WTC11 (cell line): ENCODE data around the gene BLOC1S5. TPM values are rescaled to one million over a fixed set of nuclear protein-coding genes. Genes with fewer than 3 reads are reported as not detected.

Source experiments
- ATAC-seq: fragments of 200-7000 bp; cut with Tn5 transposase; 2 replicates; pipeline ENCODE4 v1.10.0; 2021; ENCODE audit warnings: mild to moderate bottlenecking, moderate library complexity
- CTCF ChIA-PET: fragments of 300-600 bp; sonication (Branson Sonifier 250); formaldehyde crosslinking; loops from one replicate; lab custom pipeline; 2021; ENCODE audit warnings: antibody characterized with exemption; lab: Charles Lee
- POLR2A ChIA-PET: fragments of 350-600 bp; sonication (Branson Sonifier 250); formaldehyde crosslinking; loops from one replicate; lab custom pipeline; 2021; ENCODE audit warnings: antibody characterized with exemption; lab: Charles Lee
- DNase-seq: peaks from one replicate; pipeline ENCODE4 v3.0.0; 2021; ENCODE audit warnings: low spot score
- H3K27ac Mint-ChIP-seq: 2 replicates; pipeline ENCODE4 v1.8.0; 2021; ENCODE audit warnings: mixed read lengths
- H3K27me3 Mint-ChIP-seq: 2 replicates; pipeline ENCODE4 v1.8.0; 2021; ENCODE audit warnings: low read depth, mild to moderate bottlenecking, moderate library complexity, mixed read lengths
- H3K36me3 Mint-ChIP-seq: 2 replicates; pipeline ENCODE4 v1.8.0; 2021; ENCODE audit warnings: mixed read lengths
- H3K4me1 Mint-ChIP-seq: 2 replicates; pipeline ENCODE4 v1.8.0; 2022; ENCODE audit warnings: mixed read lengths
- H3K4me3 Mint-ChIP-seq: 2 replicates; pipeline ENCODE4 v1.8.0; 2021; ENCODE audit warnings: mild to moderate bottlenecking, moderate library complexity, mixed read lengths
- H3K9me3 Mint-ChIP-seq: 2 replicates; pipeline ENCODE4 v1.8.0; 2021; ENCODE audit warnings: mixed read lengths
- ARID4B ChIP-seq: sonication (generic); formaldehyde crosslinking; IDR thresholded peaks from 2 replicates; pipeline ENCODE4 v1.8.0; 2023; ENCODE audit warnings: missing genetic modification reagents, mild to moderate bottlenecking, borderline replicate concordance
- ATF3 ChIP-seq: sonication (generic); formaldehyde crosslinking; conservative IDR thresholded peaks from 2 replicates; pipeline ENCODE4 v1.8.1; 2022; ENCODE audit warnings: mild to moderate bottlenecking, missing genetic modification reagents
- E2F5 ChIP-seq: sonication (generic); formaldehyde crosslinking; IDR thresholded peaks from 2 replicates; pipeline ENCODE4 v1.8.1; 2022; ENCODE audit warnings: mild to moderate bottlenecking, moderate library complexity, missing genetic modification reagents
- ETV6 ChIP-seq: sonication (generic); formaldehyde crosslinking; IDR thresholded peaks from 2 replicates; pipeline ENCODE4 v1.8.1; 2022; ENCODE audit warnings: mild to moderate bottlenecking, missing genetic modification reagents
- FOXP4 ChIP-seq: sonication (generic); formaldehyde crosslinking; IDR thresholded peaks from 2 replicates; pipeline ENCODE4 v1.8.0; 2022; ENCODE audit warnings: mild to moderate bottlenecking, missing genetic modification reagents
- MYBL2 ChIP-seq: sonication (generic); formaldehyde crosslinking; IDR thresholded peaks from 2 replicates; pipeline ENCODE4 v1.8.1; 2023; ENCODE audit warnings: mild to moderate bottlenecking, moderate library complexity, missing genetic modification reagents
- NFATC4 ChIP-seq: fragments of 250-450 bp; sonication (Bioruptor Pico); IDR thresholded peaks from 2 replicates; pipeline ENCODE4 v1.9.0; 2021; ENCODE audit warnings: mild to moderate bottlenecking
- RELA ChIP-seq: sonication (generic); formaldehyde crosslinking; IDR thresholded peaks from 2 replicates; pipeline ENCODE4 v1.8.1; 2022; ENCODE audit warnings: missing genetic modification reagents, mild to moderate bottlenecking, borderline replicate concordance
- RORB ChIP-seq: fragments of 250-450 bp; sonication (Bioruptor Pico); IDR thresholded peaks from 2 replicates; pipeline ENCODE4 v1.9.0; 2021; ENCODE audit warnings: mild to moderate bottlenecking
- TCF7 ChIP-seq: sonication (generic); formaldehyde crosslinking; IDR thresholded peaks from 2 replicates; pipeline ENCODE4 v1.8.0; 2022; ENCODE audit warnings: mild to moderate bottlenecking, low read depth, missing genetic modification reagents, moderate library complexity
- TEAD1 ChIP-seq: sonication (generic); formaldehyde crosslinking; IDR thresholded peaks from 2 replicates; pipeline ENCODE4 v1.8.0; 2022; ENCODE audit warnings: mild to moderate bottlenecking, missing genetic modification reagents
- ZBTB43 ChIP-seq: sonication (generic); formaldehyde crosslinking; IDR thresholded peaks from 2 replicates; pipeline ENCODE4 v1.8.1; 2023; ENCODE audit warnings: mild to moderate bottlenecking, missing genetic modification reagents
- total RNA-seq: library from RNA; stranded (reverse); gene quantifications from 3 replicates; pipeline ENCODE4 v1.2.3, GENCODE V29; 2021
- TF ChIP-seq, protein P1 (sequence below): sonication (generic); formaldehyde crosslinking; IDR thresholded peaks from 2 replicates; pipeline ENCODE4 v1.8.0; 2023; ENCODE audit warnings: missing genetic modification reagents
- TF ChIP-seq, protein P2 (sequence below): sonication (generic); formaldehyde crosslinking; IDR thresholded peaks from 2 replicates; pipeline ENCODE4 v1.8.0; 2022; ENCODE audit warnings: mild to moderate bottlenecking, missing genetic modification reagents
- TF ChIP-seq, protein P3 (sequence below): sonication (generic); formaldehyde crosslinking; IDR thresholded peaks from 2 replicates; pipeline ENCODE4 v1.8.1; 2022; ENCODE audit warnings: low read depth, mild to moderate bottlenecking, moderate library complexity, missing genetic modification reagents, borderline replicate concordance

BLOC1S5 gene
- total RNA-seq, 1 experiment from 2014 or later = 17.9 TPM

DNA sequence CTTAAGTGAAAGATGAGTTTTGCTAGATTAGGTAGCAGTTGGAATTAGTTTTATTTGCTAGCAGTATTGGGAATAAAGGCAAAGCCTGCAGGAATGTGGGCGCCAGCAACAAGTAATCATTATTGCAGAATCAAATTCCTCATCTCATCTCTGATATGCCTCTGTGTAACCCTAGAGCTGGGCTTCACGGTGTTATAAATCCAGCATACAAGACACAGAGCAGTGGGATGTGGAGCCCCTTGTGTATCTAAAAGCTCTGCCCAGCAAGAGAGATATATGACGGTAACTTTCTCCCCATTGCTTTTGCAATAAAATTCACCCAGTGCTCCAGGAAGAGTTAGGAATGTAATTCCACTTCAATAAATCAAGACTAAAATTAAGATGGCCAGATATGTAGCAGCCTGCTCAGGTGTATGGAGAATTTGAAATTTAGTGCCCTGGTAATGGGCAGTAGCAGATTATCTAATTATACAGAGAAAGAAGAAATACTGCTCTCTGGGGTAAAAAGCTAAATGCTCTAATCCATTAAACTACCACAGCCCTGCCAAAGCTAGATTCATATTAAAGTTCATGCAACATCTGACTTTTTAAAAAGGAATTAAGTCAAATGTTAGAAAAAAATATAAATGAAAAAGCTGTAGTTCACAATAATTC is 5.6 kb upstream of the BLOC1S5 start:
- Mint-ChIP-seq H3K36me3 (no peaks in the 10 kb centered on the region), H3K27me3 (no peaks in the 10 kb centered on the region), H3K9me3 (no peaks in the 10 kb centered on the region), H3K4me3 (no peak overlapping the region), H3K27ac (no peak overlapping the region), H3K4me1 (peaks cover 22% of the 10 kb centered on the region)
- ATAC-seq (no peak), DNase-seq (no peak)
- CTCF ChIA-PET = no interaction called here
- TF ChIP-seq ATF3 (CRISPR knock-in tag) = no peak
- TF ChIP-seq RORB = no peak
- TF ChIP-seq ETV6 = no peak
- no peak for TF ChIP-seq NFATC4
- TF ChIP-seq FOXP4 = no peak
- TF ChIP-seq, protein P1, sequence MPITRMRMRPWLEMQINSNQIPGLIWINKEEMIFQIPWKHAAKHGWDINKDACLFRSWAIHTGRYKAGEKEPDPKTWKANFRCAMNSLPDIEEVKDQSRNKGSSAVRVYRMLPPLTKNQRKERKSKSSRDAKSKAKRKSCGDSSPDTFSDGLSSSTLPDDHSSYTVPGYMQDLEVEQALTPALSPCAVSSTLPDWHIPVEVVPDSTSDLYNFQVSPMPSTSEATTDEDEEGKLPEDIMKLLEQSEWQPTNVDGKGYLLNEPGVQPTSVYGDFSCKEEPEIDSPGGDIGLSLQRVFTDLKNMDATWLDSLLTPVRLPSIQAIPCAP (CRISPR knock-in tag) = no peak
- no peak for TF ChIP-seq ZBTB43 (CRISPR knock-in tag)
- TF ChIP-seq ARID4B (CRISPR knock-in tag) = no peak
- TF ChIP-seq, protein P2, sequence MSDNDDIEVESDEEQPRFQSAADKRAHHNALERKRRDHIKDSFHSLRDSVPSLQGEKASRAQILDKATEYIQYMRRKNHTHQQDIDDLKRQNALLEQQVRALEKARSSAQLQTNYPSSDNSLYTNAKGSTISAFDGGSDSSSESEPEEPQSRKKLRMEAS (CRISPR knock-in tag) = no peak
- TF ChIP-seq, protein P3, sequence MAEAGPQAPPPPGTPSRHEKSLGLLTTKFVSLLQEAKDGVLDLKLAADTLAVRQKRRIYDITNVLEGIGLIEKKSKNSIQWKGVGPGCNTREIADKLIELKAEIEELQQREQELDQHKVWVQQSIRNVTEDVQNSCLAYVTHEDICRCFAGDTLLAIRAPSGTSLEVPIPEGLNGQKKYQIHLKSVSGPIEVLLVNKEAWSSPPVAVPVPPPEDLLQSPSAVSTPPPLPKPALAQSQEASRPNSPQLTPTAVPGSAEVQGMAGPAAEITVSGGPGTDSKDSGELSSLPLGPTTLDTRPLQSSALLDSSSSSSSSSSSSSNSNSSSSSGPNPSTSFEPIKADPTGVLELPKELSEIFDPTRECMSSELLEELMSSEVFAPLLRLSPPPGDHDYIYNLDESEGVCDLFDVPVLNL (CRISPR knock-in tag) = no peak
- TF ChIP-seq MYBL2 = no peak
- no peak for TF ChIP-seq TEAD1 (CRISPR knock-in tag)
- TF ChIP-seq E2F5 (CRISPR knock-in tag) = no peak
- TF ChIP-seq TCF7 (CRISPR knock-in tag) = no peak
- no peak for TF ChIP-seq RELA (CRISPR knock-in tag)
- POLR2A ChIA-PET = interaction anchor here (0.5 to 1.3 kb wide), 2 partner anchors 32 to 70 kb away, joined by 3 read pairs; partner anchors contain the start of gene EEF1E1
